GM19397 (cell line): ENCODE measurements around the gene CLDN20.
A peak's percentile ranks its signal among the peaks of the same experiment; 100 is the strongest.
"Not testable (repeated sequence)": the region's sequence is repeated elsewhere in the genome, so short reads cannot be mapped to it uniquely, and the experiment has no call there.

Experiments used
- ATAC-seq: cut with Tn5 transposase; IDR thresholded peaks from one replicate; pipeline ENCODE4 v1.9.1; 2021; ENCODE audit warnings: mild to moderate bottlenecking, moderate library complexity; ENCODE audit not compliant: unreplicated experiment

The CLDN20 gene, protein sequence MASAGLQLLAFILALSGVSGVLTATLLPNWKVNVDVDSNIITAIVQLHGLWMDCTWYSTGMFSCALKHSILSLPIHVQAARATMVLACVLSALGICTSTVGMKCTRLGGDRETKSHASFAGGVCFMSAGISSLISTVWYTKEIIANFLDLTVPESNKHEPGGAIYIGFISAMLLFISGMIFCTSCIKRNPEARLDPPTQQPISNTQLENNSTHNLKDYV

DNA sequence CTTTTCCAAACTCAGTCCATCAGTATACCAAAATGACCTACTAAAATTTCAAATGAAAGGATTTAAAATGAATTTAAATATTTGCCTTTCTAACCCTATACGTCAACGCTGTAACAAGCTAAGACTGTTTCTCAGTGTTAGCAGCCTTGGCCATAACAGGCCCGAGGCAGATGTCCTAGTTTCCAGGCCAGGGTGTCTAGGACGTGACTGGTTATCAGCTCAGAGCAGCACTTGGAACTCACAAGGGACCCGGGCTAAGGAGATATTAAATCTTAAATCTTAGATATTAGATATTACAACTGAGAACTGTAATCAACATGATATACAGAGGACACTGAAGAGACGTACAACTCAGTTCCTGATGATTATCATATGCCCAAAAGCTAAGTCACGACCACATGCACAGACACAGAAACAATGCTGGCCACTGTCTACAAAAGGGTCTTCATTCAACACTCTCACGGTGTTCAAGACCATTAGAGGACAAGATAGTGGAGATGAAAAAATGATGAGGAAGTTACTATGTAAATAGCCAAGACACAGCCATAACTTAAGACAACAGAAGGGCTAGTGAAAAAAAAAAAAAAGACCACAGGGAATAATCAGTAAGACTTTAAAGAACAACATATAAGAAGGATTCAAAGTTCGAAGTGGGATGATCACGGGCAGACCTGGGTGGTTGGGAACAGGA, at the start of gene CLDN20:
TSS of gene CLDN20 (plus strand) at position 641 of the 691 bp plus-strand sequence. CDS start 11,707 bp downstream, outside the sequence.
- ATAC-seq, result no peak

DNA sequence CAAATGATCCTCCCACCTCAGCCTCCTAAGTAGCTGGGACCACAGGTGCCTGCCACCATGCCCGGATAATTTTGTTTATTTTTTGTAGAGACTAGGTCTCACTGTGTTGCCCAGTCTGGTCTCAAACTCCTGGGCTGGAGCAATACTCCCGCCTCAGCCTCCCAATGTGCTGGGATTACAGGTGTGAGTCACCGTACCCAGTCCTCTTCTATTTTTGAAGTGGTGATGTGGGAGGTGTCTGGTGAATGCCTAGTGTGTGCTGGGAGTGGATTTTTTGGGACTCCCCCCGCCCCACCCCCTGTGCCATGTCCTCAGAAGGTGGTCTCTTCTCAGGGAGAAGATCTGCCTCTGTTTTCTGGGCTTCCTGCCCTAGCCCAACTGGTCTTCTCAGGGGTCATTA, 47.9 kb upstream of the CLDN20 start:
- no peak for ATAC-seq

DNA sequence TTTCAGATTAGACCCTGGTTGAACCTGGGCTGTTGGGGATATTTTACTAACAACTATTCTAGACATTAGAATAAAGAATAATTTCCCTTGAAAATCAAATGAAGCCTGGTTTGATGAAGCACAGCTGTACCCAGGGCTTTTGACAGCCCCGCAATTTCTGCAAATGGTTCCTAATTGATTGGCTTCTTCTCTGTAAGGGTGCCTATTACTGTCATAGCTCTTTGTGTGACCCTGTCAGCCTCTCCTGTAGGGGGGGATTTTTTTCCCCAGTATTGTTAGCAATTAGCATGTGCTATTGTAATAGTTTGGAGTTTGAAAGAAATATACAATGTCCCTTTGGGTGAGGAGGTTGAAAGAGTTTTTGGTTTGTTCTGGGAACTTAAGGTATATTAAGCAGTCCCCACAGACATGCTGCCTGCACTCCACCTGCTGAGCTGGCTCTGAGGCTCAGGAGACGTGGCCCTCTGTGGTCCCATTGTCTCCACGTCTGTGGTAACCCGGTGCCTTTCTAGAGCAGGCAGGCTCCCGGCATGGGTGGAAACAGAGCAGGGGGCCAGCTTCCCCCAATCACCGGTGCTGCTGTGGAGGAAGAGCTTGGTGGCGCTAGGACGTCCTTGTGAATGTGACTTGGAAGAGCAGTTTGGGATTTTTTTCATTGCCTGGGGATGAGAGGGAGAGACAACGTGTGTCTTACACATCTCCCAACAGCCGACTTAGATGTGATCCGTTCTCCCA, 47.3 kb upstream of the CLDN20 start:
- no peak for ATAC-seq

DNA sequence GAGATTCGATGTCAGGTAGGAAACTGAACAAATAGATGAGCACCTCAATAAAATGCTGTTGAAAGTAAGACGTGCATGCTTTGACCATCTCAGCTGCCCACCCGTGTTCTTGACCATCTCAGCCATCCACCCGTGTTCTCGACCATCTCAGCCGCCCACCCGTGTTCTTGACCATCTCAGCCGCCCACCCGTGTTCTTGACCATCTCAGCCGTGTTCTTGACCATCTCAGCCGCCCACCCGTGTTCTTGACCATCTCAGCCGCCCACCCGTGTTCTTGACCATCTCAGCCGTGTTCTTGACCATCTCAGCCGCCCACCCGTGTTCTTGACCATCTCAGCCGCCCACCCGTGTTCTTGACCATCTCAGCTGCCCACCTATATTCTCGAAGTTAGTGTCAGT, 45.1 kb upstream of the CLDN20 start:
- not testable (repeated sequence) for ATAC-seq

DNA sequence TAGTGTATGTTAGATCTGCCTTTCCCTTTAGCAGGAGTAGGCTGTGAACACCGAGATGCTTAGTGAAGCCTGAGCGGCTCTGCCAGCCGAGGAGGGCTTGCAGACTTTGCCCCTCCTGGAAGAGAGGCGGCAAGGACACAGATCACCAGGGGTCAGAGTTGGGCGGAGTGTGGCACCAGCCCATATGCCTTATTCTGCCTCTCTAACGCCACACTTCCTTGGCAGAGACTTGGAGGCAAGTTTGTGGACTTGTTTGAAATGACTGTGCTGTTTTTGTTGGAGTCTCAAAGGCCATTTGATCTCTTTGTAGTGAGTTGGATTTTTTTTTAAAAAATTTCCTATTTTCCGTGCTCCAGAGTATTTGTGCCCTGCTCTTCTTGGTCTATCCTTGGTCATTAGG, 44.5 kb upstream of the CLDN20 start:
- no peak for ATAC-seq

DNA sequence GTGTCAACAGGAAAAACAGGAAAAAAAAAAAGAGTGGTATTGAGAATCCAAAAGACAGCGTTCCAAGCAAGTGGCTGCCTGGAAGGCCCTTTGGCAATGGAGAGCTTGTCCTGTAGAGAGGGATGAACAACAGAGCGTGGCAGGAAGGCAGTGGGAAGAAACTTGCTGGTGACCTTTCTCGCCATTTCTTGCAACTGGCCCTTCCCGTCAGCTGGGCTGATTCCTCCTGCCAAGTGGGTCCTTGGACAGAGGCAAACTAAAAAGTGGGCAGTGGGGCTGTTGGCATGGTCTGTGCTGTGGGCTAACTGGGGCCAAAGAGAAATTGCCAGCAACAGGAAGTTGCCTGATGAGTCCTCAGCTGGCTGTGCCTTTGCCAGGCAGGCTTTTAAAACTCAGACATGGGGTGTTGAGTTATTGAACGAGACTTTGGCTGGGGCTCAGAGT, 43.9 kb upstream of the CLDN20 start:
- ATAC-seq, result no peak

DNA sequence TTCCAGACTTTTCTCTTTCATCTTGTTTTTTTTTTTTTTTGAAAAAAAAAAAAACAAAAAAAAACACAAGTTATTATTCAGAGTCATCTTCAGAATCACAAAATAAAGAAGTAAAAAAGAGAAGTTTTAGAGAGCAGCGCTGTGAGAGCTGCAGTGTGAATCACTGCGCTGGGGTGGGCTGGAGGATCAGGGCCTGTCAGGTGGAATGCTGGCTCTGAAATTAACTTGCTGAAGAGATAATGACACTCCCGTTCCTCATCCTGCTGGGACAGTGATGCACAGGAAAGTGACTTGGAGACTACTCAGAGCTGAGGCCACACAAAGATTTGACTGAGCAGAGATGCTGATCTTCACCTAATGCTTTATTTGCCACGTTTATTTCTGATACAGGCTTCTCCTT, 42.7 kb upstream of the CLDN20 start:
- no peak for ATAC-seq

DNA sequence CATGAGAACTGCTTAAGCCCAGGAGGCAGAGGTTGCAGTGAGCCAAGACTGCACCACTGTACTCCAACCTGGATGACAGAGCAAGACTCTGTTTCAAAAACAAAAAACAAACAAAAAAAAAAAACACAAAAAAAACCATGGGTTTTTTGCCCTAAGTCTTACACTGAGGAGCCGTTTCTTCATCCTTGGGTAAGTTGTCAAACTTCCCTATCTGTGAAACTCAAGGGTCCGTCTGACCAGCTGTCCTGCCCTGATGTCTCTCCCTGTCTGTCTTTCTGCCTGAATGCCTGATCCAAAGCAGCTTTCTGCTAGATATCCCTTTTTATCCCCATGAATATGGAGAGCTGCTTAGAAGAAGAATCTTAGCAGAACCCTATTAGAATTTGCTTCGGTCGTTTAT, 41.3 kb upstream of the CLDN20 start:
- ATAC-seq, result no peak

DNA sequence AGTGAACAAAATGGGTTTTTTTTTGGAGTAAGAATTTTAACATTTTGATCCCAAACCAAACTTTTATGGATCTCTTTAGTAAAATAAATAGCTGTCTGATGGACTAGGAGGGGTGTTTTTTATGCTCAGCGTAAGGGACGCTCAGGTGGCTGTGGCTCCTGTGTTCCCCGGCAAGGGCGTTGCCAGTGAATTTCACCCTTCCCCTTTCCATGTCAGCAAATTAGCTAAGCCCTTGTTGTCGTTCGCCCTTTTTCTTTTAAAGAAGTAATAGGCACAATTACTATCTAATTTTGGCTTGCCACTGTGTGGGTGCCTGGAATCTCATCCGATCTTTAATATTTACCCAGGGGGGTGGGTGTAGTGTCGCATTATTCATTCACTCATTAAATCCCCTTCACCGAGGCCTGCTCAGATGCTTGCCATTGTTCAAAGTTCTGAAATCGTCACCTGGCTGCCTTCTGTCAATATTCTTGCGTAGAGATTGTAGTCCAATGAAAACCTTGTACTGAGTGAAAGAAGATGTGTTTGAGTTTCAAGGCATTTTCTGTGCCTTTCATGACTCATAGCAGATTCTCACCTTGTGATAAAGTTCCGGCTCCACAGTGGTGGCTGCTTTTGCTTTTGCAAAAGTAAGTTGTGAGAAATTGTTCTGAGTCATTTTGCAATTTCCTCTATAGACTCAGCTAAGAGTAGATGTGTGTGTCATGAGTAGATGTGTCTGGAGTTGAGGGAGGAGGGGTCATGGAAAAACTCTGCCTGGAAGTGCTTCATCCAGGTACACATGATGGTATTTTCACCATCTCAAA, 40.0 kb upstream of the CLDN20 start:
- ATAC-seq, result peak; percentile 86

DNA sequence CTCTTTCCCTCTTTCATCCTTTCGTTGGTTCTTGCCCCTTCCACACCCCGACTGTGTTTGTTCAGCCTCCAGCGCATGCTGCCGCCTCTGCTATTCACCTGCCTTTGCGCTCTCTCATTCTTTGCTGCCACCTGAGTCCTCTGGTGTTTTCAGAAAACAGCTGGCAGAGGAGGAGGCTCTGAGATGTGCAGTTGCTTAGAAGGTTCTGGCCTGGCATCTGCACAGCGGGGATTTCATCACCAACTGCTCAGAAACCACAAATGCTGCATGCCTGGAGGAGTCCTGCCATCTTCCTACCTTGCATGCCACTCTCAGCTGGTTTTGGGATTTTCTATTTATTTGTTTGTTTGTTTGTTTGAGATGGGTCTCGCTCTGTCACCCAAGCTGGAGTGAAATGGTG, 39.2 kb upstream of the CLDN20 start:
- ATAC-seq, result no peak

DNA sequence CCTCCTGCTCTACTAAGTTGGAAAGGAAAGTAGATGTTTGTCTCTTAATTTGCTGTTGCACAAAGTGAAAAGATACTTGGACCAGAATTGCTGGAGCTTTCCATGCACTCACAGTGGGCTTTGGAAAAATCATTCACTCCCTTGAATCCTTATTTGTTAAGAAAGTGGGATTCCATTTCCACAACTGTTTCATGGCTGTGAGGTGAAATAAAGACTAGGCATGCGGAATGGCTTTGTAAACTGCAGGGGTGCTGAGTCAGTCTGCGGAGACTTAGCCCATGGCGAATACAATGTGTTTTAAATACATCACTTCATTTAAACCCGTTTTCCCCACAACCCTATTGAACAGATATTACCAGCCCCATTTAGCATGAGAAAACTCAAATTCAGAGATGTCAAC, 36.8 kb upstream of the CLDN20 start:
- no peak for ATAC-seq

DNA sequence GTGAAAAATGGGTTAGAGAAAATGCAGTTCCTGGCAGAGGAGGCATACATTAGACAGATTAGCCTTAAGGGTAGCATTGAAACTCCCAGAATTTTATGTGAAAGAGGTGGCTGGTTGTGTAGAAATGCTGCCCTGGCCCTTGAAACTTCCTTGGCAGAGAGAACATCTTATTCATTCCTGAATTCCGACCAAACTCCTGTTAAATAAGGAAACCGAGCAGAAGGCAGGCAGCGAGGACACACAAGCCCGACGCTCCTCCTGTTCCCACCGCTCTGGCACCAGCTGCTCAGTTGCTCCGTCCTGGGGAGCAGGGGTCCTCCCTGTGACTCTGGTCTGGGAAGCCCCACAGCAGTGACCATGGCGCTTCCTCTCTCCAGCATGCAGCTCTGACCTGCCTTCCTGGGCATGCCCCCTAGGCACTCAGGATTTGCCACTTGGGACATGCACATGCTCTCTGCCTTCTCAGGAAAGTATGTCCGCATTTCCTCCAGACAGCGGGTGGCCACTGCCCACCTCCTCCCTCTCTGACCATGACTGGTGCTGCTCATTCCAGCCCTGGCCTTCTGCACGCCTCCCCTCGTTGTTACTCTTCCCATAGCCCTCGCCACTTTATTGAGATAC, 35.2 kb upstream of the CLDN20 start:
- no peak for ATAC-seq

DNA sequence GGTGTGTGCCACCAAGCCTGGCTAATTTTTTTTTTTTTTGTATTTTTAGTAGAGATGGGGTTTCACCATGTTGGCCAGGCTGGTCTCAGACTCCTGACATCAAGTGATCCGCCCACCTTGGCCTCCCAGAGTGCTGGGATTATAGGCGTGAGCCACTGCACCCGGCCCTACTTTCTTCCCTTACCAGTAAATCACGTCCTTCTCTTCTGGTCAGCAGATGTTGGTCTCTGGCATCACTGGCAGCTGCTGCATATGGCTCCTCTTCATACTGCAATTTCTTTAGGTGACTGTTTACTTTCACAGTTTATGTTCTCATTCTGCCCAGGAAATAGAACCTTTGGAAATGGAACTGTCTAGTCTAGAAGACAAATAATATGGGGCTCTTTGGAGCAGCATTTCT, 32.8 kb upstream of the CLDN20 start:
- not testable (repeated sequence) for ATAC-seq

DNA sequence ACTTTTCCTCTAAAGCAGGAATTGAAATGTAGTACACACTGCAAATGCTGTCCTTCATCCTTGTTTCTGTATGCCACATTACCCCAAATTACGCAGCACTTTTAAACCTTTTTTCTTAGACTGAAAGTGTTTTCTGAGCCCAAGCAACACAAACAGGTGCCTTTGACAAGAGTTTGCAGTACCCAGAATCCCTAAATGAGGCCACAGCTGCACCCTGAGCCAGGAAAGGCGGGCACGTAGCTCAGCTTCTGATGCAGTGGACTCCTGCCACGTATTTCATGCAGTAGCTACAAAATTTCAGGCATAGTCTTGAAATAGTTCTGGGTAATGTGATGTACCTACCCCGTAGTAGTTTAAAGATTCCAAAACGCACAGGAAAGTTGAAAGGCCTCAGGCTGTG, 31.0 kb upstream of the CLDN20 start:
- ATAC-seq, result no peak

DNA sequence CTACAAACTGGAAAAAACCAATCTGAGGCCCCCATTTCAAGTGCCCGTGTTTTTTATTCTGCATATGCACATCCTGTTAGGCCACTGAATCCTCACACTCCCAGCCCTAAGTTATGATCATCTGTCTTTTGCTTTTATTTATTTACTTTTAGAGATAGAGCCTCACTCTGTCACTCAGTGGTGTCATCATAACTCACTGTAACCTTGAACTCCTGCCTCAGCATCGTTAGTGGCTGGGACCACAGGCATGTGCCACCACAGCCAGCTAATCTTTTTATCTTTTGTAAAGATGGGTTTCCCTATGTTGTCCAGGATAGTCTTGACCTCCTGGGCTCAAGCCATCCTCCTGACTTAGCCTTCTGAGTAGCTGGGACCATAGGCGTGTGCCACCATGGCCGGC, 29.6 kb upstream of the CLDN20 start:
- ATAC-seq, result no peak

DNA sequence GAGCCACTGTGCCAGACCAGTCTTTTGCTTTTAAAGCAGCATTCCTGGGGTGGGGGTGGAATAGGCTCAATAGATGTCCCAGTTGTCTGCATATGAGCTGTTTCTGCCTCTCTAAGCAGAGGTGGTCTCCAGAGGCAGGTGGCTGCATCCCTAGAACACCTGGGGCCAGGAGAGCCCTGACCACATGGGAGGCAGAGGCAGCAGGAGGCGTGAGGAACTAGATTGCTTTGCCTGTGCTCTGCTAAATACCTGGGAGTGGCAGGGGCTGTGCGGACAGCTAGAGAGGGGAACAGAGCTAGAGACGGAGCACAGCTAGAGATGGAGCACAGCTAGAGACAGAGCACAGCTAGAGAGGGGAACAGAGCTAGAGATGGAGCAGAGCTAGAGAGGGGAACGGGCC, 29.1 kb upstream of the CLDN20 start:
- ATAC-seq, result no peak

DNA sequence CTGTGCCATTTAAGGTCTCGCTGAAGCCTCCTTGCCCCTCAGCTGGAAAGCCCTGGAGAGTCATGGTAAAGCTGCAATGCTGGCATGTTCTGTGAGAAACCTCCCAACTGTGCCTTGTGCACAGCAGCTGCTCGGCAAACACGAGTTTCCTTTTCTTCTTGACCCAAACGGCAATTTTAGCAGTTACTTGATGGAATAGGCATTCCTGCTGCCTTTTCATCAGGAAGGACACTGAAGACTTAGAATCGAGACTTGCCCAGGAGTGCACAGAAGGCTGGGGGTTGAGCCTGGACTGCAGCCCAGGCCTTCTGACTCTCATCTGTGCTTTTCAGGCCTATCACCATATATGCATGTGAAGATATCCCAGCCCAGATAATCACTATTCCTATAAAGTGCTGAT, 28.7 kb upstream of the CLDN20 start:
- no peak for ATAC-seq

DNA sequence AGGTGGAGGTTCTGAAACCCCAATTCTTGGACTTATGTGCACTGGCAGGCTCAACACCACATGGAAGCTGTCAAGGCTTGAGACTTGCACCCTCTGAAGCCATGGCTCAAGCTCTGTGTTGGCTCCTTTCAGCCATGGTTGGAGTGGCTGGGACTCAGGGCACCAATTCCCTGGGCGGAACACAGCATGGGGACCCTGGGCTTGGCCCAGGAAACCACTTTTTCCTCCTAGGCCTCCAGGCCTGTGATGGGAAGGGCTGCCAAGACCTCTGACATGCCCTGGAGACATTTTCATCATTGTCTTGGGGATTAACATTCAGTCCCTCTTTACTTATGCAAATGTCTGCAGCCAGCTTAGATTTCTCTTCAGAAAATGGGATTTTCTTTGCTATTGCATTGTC, 26.2 kb upstream of the CLDN20 start:
- no peak for ATAC-seq

DNA sequence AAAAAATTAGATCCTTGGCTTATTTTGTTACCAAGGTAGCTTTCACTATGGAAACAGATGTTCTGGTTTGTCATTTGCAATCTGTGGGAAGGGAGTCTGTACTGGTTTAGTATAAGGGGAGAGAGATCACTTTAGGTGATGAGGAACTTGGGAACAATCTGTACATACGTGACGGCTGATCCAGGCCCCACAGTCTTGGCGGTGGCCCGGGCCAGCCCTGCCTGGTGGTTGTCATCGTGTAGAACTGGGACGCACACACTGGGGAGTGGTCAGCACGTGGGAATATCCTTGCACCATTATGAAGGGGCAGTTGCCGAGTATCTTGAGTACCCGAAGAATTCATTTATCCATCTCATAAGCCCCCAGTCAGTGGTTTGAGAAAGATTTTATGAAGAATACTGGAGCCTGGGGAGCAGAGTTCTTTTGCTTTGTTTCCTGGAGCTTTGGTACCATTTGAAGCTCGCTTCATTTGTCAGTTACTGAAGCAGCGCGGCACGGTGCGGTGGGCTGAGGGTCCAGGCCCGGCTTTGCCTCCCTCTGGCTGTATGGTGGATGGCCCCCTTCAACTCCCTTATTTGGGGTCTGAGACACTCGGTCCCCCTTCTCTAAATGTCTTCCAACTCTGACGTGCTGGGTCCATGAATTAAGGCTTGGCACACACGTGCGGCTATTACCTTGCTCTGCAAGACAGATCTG, 22.8 kb upstream of the CLDN20 start:
- no peak for ATAC-seq

DNA sequence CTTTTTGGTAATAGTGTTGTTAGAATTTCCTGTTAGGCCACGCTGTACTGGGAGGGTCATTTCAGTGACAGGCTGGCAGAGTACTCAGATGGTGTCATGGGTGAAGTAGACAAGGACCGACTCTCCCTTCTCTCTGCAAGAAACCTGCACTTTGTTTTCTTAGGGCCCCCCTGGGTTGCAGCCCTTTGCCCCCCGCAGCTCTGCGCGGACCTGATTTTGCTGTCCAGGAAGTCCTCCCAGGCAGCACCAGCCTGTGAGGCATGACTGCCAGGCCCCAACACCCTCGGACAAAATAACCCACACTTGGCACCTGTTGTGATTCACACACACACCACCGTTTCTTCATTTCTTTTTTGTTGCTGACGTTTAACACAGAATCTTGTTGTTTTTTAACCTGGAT, 21.8 kb upstream of the CLDN20 start:
- ATAC-seq, result no peak
